ENCODE measurements around the gene PRKCQ. TPM values are rescaled to one million over a fixed set of nuclear protein-coding genes. Genes with fewer than 3 reads are reported as not detected.

PRKCQ gene
- total and polyA plus RNA-seq, 2 of the 8 experiments (the other 6 are each of a cell fraction or from before 2014, with no cell fraction given), result 9.1 to 22.6 TPM

- no peak for TF ChIP-seq RXRA (IDR thresholded peaks at IDR 0.05; ENCODE audit: insufficient read depth, low read depth, low read length)
- TF ChIP-seq SIRT6 (IDR thresholded peaks at IDR 0.05; ENCODE audit: low read length), result no peak
- no peak for TF ChIP-seq HDAC6 (IDR thresholded peaks at IDR 0.05; ENCODE audit: low read depth, low read length)
These were observed 82.5 kb downstream of the PRKCQ start (continued) for GRCh38 chr10:6497620-6498019.
